ENCODE measurements around the gene LRRC41.
"Not testable (repeated sequence)": the region's sequence is repeated elsewhere in the genome, so short reads cannot be mapped to it uniquely, and the experiment has no call there.

Gene LRRC41, protein sequence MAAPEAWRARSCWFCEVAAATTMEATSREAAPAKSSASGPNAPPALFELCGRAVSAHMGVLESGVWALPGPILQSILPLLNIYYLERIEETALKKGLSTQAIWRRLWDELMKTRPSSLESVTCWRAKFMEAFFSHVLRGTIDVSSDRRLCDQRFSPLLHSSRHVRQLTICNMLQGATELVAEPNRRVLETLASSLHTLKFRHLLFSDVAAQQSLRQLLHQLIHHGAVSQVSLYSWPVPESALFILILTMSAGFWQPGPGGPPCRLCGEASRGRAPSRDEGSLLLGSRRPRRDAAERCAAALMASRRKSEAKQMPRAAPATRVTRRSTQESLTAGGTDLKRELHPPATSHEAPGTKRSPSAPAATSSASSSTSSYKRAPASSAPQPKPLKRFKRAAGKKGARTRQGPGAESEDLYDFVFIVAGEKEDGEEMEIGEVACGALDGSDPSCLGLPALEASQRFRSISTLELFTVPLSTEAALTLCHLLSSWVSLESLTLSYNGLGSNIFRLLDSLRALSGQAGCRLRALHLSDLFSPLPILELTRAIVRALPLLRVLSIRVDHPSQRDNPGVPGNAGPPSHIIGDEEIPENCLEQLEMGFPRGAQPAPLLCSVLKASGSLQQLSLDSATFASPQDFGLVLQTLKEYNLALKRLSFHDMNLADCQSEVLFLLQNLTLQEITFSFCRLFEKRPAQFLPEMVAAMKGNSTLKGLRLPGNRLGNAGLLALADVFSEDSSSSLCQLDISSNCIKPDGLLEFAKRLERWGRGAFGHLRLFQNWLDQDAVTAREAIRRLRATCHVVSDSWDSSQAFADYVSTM

DNA sequence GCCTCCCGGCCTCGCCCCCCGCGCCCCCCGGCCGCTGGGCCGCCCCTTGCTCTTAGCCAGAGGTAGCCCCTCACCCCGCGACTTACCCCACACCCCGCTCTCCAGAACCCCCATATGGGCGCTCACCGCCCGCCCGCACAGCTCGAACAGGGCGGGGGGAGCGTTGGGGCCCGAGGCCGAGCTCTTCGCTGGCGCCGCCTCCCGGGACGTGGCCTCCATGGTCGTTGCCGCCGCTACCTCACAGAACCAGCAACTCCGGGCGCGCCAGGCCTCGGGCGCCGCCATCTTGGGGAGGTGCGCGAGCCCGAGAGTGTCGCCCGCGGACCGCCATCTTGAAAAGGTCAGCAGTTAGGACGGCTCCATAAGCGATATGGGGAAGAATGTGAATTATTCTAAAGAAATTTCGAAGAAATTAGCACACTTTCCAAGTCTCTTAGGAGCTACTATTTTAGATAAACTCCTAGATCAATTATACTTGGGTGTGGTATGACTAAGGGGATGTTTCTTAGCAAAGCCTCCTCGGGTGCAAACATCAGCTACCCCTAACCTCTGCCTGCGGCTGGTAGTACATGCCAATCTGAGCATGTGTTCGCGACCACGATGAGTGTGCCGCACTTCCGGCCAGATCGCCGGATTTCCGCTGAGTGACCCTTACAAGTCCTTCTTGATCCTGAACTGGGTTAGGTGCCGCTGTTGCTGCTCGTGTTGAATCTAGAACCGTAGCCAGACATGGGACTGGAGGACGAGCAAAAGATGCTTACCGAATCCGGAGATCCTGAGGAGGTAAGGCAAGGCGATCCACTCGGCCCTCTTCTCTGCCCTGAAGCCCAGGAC, at the start of gene LRRC41, which contains the start of gene UQCRH:
TSS of gene LRRC41 (minus strand) at position 579 of the 834 bp plus-strand sequence. CDS start at position 285, 294 bp downstream.
TSS of gene UQCRH (plus strand) at position 661 of the 834 bp plus-strand sequence. CDS start at position 730, 69 bp downstream.
- intact Hi-C loops (cut with DNase I) = loop anchor here (2.0 kb wide), 2 partner anchors 38 to 56 kb away; partner anchors contain the start of genes NSUN4 and RAD54L

DNA sequence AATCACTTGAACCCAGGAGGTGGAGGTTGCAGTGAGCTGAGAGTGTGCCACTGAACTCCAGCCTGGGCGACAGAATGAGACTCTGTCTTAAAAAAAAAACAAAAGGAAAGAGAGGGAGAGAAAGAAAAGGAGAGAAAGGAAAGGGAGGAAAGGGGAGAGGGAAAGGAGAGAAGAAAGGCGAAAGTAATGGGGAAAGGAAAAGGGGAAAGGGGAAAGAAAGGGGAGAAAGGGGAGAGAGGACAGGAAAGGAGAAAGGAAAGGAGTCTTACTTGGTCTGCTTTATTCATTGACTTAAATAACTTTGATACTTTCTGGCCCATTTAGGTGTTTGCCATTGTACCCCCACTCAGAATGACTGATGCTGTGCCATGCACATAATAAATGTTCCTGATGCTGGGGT, 48.9 kb upstream of the LRRC41 start:
- no peak for DNase-seq
- intact Hi-C loops (cut with DNase I) = no loop called here

More for the DNA sequence above, at the start of gene LRRC41, which contains the start of gene UQCRH:
- peak; percentile 92 to 99 (median 96) for DNase-seq

DNA sequence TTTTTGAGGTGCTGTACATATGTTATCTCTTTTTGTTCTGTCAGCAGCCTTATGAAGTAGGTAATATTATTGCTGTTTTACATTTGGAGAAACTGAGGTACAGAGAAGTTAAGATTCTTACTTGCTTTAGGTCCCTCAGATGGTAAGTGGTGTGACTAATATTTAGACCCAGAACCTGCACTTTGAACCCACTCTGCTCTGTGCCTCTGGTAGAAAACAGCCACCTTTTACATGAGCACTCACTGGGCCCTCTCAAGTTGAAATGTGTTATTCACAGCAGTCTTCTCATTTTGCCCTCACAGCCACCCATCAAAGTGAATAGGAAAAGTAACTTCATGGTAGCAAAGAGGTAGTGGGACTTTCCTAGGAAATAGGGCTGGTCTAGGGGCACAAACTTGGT, 41.9 kb upstream of the LRRC41 start:
- no peak for DNase-seq
- intact Hi-C loops (cut with DNase I) = no loop called here

DNA sequence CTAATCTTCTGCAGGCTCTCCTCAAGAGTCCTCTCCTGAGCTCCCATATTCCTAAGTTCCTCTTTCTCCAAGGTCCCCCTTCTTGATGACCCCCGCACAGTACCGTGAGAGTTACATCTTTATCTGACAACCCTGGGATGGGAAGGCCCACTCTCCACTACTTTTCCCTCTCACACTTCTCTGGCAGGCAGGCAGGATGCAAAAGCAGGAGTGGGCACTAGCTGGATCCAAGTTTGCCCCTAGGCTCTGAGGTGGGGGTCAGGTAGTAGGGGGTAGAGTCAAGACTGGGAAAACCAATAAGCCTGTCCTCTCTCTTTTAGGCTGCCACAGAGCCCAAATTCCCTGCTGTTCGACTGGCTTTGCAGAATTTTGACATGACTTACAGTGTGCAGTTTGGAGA, 41.1 kb upstream of the LRRC41 start:
- no peak for DNase-seq
- intact Hi-C loops (cut with DNase I) = loop anchor here (5.0 kb wide), 1 partner anchor 48 kb away; the partner anchor contains the start of gene FAAH

DNA sequence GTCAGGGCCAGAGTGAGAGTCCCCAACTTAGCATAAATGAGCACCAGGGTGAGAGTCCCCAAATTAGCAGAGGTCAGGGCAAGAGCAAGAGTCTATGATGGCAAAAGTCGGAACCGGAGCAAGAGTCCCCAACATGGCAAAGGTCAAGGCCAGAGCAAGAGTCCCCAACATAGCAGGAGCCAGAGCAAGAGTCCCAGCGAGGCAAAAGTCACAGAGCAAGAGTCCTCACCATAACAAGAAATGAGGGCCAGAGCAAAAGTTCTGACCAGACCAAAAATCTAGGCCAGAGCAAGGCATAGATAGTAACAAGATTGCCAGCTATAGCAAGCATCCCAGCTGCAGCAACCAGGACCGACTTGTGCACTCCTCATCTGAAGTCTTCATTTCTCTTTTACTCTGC, 40.3 kb upstream of the LRRC41 start:
- intact Hi-C loops (cut with DNase I) = loop anchor here (5.0 kb wide), 1 partner anchor 49 kb away; the partner anchor contains the start of gene FAAH
- DNase-seq = no peak

DNA sequence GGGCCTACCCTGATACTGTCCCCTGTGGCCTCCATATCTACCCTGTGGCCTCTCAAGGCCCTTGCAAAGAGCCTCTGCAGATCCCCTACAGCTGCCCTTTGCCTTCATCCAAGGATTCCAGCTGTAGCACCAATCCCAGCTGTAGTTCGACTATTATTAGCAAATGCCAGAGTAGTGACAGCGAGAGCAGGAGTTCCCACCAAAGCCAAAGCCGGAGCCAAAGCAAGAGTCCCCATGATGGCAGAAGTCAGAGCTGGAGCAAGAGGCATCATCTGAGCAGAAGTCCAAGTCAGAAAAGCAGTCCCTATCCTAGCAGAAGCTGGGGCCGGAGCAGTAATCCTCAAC, 39.9 kb upstream of the LRRC41 start:
- intact Hi-C loops (cut with DNase I) = loop anchor here (5.0 kb wide), 1 partner anchor 49 kb away; the partner anchor contains the start of gene FAAH
- no peak for DNase-seq

DNA sequence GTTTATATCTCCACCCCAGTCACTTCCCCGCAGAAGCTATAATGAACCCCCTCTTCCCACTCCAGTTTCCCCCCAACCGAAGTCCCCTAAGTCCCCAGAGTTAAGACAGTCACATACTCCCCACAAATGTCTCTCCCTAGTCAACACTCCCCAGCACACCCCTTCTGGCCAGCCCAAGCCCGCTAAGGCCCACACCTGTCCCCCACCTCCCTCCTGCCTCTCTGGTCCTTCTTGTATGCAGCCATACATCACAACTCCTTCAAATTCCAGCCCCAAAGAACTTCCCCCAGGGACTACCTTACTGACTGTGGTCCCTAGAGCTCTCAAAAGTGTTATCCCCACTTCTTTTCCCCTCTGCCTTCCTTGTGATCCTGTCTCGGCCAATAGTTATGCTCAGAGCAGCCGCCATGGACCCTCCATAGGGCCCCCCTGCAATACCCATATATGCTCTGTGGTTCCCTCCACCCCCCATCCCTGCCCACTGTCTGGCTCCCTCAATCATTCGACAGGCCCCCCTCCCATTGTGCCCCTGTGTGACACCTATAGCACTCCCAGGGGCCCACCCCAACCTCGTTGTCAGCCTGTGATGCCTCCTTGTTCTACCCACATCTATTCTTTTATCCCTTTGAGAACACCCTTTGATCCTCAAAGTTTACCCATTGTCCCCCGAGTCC, 39.4 kb upstream of the LRRC41 start:
- DNase-seq = no peak
- intact Hi-C loops (cut with DNase I) = loop anchor here (5.0 kb wide), 1 partner anchor 49 kb away; the partner anchor contains the start of gene FAAH

DNA sequence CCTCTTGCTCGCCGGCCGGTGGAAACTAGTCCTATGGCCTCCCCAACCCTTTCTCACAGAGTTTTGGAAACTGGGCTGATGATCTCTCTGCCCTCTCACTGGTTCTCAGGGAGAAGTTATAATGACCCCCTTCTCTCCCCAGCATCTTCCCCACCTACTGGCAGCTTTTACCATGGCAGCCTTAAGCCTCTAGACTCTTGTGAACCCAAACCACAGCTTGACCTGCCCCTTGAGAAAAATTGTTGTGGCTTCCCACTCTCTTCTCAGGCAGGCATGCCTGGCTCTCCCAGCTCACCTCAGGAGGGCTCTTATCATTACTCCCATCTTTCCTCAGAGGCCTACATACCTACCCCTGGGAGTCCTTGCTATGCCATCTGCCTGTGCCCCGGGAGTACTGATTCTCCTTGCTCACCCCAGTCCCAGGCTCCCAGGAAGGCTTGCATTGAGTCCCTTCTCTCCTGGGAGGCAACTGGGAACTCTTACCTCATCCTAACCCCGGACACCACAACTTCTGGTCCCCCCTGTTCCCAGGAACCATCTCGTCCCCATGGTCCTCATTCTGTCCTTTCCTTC, 38.8 kb upstream of the LRRC41 start:
- intact Hi-C loops (cut with DNase I) = loop anchor here (5.0 kb wide), 1 partner anchor 50 kb away; the partner anchor contains the start of gene FAAH
- DNase-seq = no peak

DNA sequence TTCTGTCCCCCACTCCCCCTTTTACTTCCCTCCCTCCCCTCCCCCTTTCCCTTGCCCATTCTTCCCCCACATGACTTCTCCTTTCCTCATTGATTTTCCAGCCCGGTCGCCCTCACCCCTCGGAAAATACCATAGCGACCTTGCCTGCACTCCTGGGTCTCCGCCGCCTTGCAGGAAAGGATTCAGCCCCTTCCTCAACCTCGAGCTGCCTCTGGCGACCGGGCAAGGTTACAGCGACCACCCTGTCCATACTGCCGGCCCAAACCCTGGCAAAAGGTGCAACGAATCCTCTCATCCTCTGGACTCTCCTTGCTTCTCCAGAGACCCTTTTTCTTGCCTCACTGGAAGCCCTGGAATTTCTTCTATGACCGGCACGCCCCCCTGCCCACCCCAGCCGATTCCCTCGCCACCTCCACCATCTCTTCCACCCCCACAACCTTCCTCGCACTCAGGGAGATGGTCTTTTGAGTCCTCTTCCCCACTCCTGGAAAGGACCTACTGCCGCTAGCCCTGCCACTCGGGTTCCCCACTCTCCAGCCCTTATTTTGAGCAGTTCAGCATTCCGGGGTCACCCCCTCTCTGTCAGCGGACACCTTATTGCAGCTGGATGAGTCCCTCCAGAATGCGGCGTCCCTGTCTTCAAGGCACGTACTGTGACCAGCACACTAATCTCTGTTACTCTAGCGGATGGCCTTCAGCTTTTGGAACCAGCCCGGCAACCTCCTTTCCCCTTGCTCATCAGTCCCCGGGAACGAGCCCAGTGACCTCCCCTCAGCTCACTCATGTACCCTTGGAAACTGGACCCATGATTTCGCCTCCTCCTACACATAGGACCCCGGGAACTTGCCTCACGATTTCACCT, 38.0 kb upstream of the LRRC41 start:
- intact Hi-C loops (cut with DNase I) = loop anchor here (2.0 to 5.0 kb wide), 2 partner anchors 39 to 51 kb away; partner anchors contain the start of genes FAAH, LRRC41 and UQCRH

DNA sequence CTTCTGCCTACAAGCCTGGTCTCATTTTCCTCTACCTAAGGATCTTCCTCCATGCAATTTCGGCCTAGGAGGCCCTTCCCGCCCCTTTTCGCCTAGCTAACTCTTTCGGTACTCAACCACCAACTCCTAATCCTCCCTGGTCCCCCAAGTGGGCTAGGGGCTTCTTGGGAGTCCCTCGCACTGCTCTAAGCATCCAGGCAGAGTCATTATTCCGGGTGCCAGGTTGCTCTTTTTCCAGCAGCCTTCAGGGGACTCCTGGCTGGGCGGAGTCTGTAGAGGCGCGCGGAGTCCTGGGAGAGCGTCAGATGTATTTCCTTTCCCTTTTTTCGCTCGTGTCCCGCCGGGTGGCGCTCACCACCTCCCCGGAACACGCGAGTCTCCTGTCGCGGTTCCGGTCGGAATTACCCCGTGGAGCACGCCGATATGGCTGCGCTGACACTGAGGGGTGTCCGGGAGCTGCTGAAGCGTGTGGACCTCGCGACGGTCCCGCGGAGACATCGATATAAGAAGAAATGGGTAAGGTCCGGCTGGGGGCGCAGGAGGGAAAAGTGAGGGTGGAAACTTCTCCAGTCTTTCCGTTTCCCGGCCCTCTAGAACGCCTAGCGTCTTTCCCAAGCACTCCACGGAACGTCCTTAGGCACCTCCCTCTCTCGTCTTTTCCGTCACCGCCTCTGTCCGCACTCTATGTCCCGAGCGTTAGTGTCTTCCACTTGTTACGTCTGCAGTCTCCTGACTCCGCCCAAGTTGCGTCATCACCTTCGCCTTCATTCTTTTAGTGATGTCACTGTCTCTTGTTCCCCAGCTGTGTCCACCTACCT, 37.2 kb upstream of the LRRC41 start, which contains the start of gene NSUN4:
TSS of gene NSUN4 (plus strand) at position 404 of the 818 bp plus-strand sequence. CDS start at position 424, 20 bp downstream.
- intact Hi-C loops (cut with DNase I) = loop anchor here (2.0 to 5.0 kb wide), 2 partner anchors 38 to 52 kb away; partner anchors contain the start of genes FAAH, LRRC41 and UQCRH
- peak; percentile 84 to 99 (median 92) for DNase-seq

More for the DNA sequence above, 38.0 kb upstream of the LRRC41 start:
- DNase-seq = no peak

DNA sequence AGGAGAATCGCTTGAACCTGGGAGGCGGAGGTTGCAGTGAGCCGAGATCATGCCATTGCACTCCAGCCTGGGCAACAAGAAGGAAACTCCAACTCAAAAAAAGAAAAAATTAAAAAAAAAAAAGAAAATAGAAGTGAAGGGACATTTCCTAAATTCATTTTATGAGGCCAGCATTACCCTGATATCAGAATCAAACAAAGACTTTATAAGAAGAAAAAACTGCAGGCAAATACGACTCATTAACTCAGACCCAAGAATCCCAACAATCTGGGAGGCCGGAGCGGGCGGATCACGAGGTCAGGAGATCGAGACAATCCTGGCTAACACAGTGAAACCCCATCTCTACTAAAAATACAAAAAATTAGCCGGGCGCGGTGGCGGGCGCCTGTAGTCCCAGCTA, 34.0 kb upstream of the LRRC41 start:
- intact Hi-C loops (cut with DNase I); DNase-seq: not testable (repeated sequence)

DNA sequence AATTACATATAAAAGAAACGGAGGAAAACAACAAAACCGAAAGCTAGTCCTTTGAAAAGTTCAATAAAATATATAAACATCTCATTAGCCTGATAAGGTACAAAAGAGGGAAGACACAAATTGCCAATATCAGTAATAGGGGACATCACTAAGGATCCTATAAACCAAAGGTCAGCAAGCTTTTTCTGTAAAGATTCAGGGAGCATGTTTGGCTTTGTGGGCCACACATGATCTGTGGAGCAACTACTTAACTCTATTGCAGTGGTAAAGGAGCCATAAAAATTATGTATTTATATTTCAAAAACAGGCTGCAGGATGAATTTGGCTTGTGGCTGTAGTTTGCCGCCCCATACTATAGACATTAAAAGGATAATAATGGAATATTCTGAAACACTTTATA, 31.7 kb upstream of the LRRC41 start:
- no peak for DNase-seq
- intact Hi-C loops (cut with DNase I) = no loop called here

DNA sequence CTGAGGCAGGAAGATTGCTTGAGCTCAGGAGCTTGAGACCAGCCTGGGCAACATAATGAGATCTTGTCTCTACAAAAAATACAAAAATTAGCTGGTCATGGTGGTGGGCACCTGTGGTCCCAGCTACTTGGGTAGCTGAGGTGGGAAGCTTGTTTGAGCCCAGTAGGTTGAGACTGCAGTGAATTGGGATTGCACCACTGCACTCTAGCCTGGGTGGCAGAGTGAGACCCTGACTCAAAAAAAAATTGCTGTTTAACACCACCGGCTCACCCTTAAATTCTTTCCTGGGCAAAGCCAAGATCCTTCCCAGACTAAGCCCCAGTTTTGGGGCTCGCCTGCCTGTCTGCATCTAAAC, 30.6 kb upstream of the LRRC41 start:
- no peak for DNase-seq
- intact Hi-C loops (cut with DNase I) = no loop called here

DNA sequence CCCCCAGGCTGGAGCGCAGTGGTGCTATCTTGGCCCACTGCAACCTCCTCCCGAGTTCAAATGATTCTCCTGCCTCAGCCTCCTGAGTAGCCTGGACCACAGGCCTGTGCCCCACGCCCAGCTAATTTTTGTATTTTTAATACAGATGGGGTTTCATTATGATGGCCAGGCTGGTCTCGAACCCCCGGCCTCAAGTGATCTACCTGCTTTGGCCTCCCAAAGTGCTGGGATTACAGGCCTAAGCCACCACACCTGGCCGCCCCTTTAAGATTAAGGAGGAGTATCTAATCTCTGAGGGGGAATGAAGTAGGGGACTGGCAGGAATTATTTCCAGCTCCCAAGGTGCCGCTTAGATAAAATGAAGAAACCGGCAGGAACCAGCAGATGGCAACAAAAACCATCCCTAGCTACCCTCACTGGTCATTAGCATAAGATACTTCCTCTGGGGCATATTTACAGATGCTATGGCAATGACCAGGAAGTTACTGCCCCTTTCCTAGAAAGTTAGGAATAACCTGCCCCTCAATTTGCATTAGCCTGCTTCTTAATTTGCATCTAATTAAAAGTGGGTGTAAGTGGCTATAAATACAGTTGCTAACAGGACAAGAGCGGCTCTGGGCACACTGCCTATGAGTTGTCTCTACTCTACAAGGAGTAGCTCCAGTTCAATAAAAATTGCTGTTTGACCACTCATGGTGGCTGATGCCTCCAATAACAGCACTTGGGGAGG, 30.0 kb upstream of the LRRC41 start:
- no peak for DNase-seq
- intact Hi-C loops (cut with DNase I) = no loop called here

DNA sequence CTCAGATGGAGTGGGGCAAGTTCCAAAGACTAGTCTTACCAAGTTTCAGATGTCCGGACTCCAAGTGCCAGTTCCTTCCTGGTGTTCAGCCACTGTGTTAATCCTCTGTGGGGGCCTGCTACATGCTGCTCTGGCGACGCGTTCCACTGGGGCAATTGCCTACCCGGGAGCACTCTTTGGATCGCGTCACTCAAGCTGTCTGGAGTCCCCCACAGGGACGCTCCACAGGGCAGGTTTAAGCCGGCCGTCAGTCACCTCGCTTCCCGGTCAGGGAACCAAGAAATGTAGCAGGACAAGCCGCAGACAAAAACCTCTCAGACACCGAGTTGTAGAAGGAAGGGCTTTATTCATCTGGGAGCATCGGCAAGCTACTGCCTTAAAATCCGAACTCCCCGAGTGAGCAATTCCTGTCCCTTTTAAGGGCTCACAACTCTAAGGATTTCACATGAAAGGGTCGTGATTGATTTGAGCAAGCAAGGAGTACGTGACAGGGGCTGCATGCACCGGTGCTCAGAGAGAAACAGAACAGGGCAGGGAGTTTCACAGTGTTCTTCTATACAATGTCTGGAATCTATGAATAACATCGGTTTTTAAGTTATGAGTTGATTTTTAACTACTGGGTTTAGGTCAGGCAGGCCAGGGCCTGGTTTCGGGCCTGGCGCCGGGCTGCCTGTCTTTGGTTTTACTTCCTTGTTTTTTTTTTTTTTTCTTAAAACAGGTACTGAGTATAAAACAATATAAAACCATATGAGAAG, 28.5 kb upstream of the LRRC41 start:
- DNase-seq; intact Hi-C loops (cut with DNase I): not testable (repeated sequence)

DNA sequence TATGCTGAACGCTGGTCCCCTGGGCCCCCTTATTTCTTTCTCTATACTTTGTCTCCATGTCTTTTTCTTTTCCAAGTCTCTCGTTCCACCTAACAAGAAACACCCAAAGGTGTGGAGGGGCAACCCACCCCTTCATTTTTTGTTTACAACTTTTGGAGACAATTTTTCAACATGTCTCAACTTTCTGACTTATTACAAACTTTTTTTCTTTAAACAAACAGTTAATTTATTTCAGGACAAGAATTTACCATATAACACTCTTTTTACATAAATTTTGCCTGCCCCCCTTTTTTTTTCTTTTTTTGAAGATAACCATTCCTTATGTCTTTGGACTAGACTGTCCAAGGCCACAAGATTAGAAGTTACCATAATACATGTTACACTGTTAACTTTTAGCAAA, 27.0 kb upstream of the LRRC41 start:
- DNase-seq; intact Hi-C loops (cut with DNase I): not testable (repeated sequence)
